ENCODE data around the gene USPL1. TPM values are rescaled to one million over a fixed set of nuclear protein-coding genes. Genes with fewer than 3 reads are reported as not detected.

The USPL1 gene
- total RNA-seq, 1 experiment from 2014 or later = 23.4 TPM

- CTCF ChIA-PET = no interaction called here
Observed at GRCh38 chr13:30593001-30593400, 24.7 kb upstream of the USPL1 start.

GRCh38 chr13:30600496-30600895 is 17.2 kb upstream of the USPL1 start:
- no peaks in the 10 kb centered on the region for H3K36me3 Mint-ChIP-seq (ENCODE audit: insufficient read depth, unreplicated experiment)
- ChIA-PET POLR2A (no interaction called here), CTCF (no interaction called here)
- no peaks in the 10 kb centered on the region for H3K27me3 Mint-ChIP-seq (ENCODE audit: insufficient read depth, unreplicated experiment)
- TF ChIP-seq, protein P1, sequence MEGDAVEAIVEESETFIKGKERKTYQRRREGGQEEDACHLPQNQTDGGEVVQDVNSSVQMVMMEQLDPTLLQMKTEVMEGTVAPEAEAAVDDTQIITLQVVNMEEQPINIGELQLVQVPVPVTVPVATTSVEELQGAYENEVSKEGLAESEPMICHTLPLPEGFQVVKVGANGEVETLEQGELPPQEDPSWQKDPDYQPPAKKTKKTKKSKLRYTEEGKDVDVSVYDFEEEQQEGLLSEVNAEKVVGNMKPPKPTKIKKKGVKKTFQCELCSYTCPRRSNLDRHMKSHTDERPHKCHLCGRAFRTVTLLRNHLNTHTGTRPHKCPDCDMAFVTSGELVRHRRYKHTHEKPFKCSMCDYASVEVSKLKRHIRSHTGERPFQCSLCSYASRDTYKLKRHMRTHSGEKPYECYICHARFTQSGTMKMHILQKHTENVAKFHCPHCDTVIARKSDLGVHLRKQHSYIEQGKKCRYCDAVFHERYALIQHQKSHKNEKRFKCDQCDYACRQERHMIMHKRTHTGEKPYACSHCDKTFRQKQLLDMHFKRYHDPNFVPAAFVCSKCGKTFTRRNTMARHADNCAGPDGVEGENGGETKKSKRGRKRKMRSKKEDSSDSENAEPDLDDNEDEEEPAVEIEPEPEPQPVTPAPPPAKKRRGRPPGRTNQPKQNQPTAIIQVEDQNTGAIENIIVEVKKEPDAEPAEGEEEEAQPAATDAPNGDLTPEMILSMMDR (IDR thresholded peaks at IDR 0.05; ENCODE audit: insufficient read depth in 1 of 2, low read depth in 1 of 2, low read length in 1 of 2, severe bottlenecking in 1 of 2, unreplicated experiment in 1 of 2) = no peak
- H3K4me1 ChIP-seq = no peaks in the 10 kb centered on the region
- H3K4me1 Mint-ChIP-seq (ENCODE audit: low read depth, unreplicated experiment) = peaks cover 8% of the 10 kb centered on the region
- H3K4me3 Mint-ChIP-seq (ENCODE audit: unreplicated experiment) = no peak overlapping the region
- H3K9me3 Mint-ChIP-seq (ENCODE audit: unreplicated experiment) = no peaks in the 10 kb centered on the region
- H3K27ac Mint-ChIP-seq (ENCODE audit: unreplicated experiment) = no peak overlapping the region
- BruUV-seq (replicated peaks) = no TSS peak
- H3K9me3 ChIP-seq = no peaks in the 10 kb centered on the region
- H3K36me3 ChIP-seq (ENCODE audit: control insufficient read depth, insufficient read depth, low read length) = no peaks in the 10 kb centered on the region
- intact Hi-C loops (cut with micrococcal nuclease; ENCODE audit: unreplicated experiment) = no loop called here
- no peaks in the 10 kb centered on the region for H3K27me3 ChIP-seq (replicated peaks; ENCODE audit: control insufficient read depth, insufficient read depth, low read length)
- H3K4me3 ChIP-seq (ENCODE audit: low read depth, low read length) = no peak overlapping the region
- DNase-seq = no peak

More at GRCh38 chr13:30593001-30593400, 24.7 kb upstream of the USPL1 start:
- H3K9me3 Mint-ChIP-seq (ENCODE audit: unreplicated experiment) = no peaks in the 10 kb centered on the region
- H3K27ac Mint-ChIP-seq (ENCODE audit: unreplicated experiment) = no peak overlapping the region
- H3K27me3 Mint-ChIP-seq (ENCODE audit: insufficient read depth, unreplicated experiment) = no peaks in the 10 kb centered on the region
- no peaks in the 10 kb centered on the region for H3K36me3 Mint-ChIP-seq (ENCODE audit: insufficient read depth, unreplicated experiment)
- no peak for DNase-seq
- intact Hi-C loops (cut with micrococcal nuclease; ENCODE audit: unreplicated experiment) = no loop called here
- H3K4me1 ChIP-seq = no peaks in the 10 kb centered on the region
- H3K27me3 ChIP-seq (replicated peaks; ENCODE audit: control insufficient read depth, insufficient read depth, low read length) = no peaks in the 10 kb centered on the region
- BruUV-seq (replicated peaks) = no TSS peak
- no peaks in the 10 kb centered on the region for H3K36me3 ChIP-seq (ENCODE audit: control insufficient read depth, insufficient read depth, low read length)
- no peaks in the 10 kb centered on the region for H3K9me3 ChIP-seq
- no peaks in the 10 kb centered on the region for H3K4me1 Mint-ChIP-seq (ENCODE audit: low read depth, unreplicated experiment)
- H3K4me3 ChIP-seq (ENCODE audit: low read depth, low read length) = no peak overlapping the region
- POLR2A ChIA-PET = no interaction called here
- H3K4me3 Mint-ChIP-seq (ENCODE audit: unreplicated experiment) = no peak overlapping the region
- TF ChIP-seq, protein P1 (IDR thresholded peaks at IDR 0.05; ENCODE audit: insufficient read depth in 1 of 2, low read depth in 1 of 2, low read length in 1 of 2, severe bottlenecking in 1 of 2, unreplicated experiment in 1 of 2) = no peak

GRCh38 chr13:30601836-30602235 is 15.9 kb upstream of the USPL1 start:
- Histone ChIP-seq H3K4me3 (ENCODE audit: low read depth, low read length) (no peak overlapping the region), H3K9me3 (no peaks in the 10 kb centered on the region), H3K36me3 (ENCODE audit: control insufficient read depth, insufficient read depth, low read length) (no peaks in the 10 kb centered on the region), H3K27me3 (replicated peaks; ENCODE audit: control insufficient read depth, insufficient read depth, low read length) (no peaks in the 10 kb centered on the region), H3K4me1 (no peaks in the 10 kb centered on the region)
- POLR2A ChIA-PET = no interaction called here
- no peaks in the 10 kb centered on the region for H3K36me3 Mint-ChIP-seq (ENCODE audit: insufficient read depth, unreplicated experiment)
- H3K27me3 Mint-ChIP-seq (ENCODE audit: insufficient read depth, unreplicated experiment) = no peaks in the 10 kb centered on the region
- CTCF ChIA-PET = no interaction called here
- intact Hi-C loops (cut with micrococcal nuclease; ENCODE audit: unreplicated experiment) = no loop called here
- TF ChIP-seq, protein P1 (IDR thresholded peaks at IDR 0.05; ENCODE audit: insufficient read depth in 1 of 2, low read depth in 1 of 2, low read length in 1 of 2, severe bottlenecking in 1 of 2, unreplicated experiment in 1 of 2) = no peak
- H3K27ac Mint-ChIP-seq (ENCODE audit: unreplicated experiment) = no peak overlapping the region
- no peaks in the 10 kb centered on the region for H3K9me3 Mint-ChIP-seq (ENCODE audit: unreplicated experiment)
- H3K4me1 Mint-ChIP-seq (ENCODE audit: low read depth, unreplicated experiment) = peaks cover 8% of the 10 kb centered on the region
- H3K4me3 Mint-ChIP-seq (ENCODE audit: unreplicated experiment) = no peak overlapping the region
- BruUV-seq (replicated peaks) = no TSS peak
- no peak for DNase-seq

Data from Caco-2 (cell line).